IPS DF 6.9 (cell line): ENCODE data around the gene PNRC1.

Experiments
- DNase-seq: peaks from one replicate; pipeline ENCODE4 v3.0.0-alpha.2; 2013; ENCODE audit warnings: low read depth, low spot score
- H3K27ac ChIP-seq: one replicate; pipeline ENCODE4 v1.5.1; 2013; ENCODE audit warnings: low read length, control low read depth
- H3K27me3 ChIP-seq: 2 replicates; pipeline ENCODE4 v1.6.1; 2013; ENCODE audit warnings: mild to moderate bottlenecking, low read length; ENCODE audit not compliant: control insufficient read depth, insufficient read depth
- H3K36me3 ChIP-seq: 2 replicates; pipeline ENCODE4 v1.6.1; 2013; ENCODE audit warnings: low read length; ENCODE audit not compliant: control insufficient read depth, insufficient read depth
- H3K4me1 ChIP-seq: 2 replicates; pipeline ENCODE4 v1.6.1; 2013; ENCODE audit warnings: low read length; ENCODE audit not compliant: control insufficient read depth, insufficient read depth
- H3K4me3 ChIP-seq: 2 replicates; pipeline ENCODE4 v1.5.1; 2013; ENCODE audit warnings: mild to moderate bottlenecking, low read length
- H3K9me3 ChIP-seq: 2 replicates; pipeline ENCODE4 v1.6.1; 2013; ENCODE audit warnings: low read length, inconsistent platforms; ENCODE audit not compliant: control insufficient read depth, insufficient read depth
- WGBS: extraction: QIAGEN DNeasy Blood & Tissue Kit; methylation state at CpG from one replicate; pipeline ENCODE4 v1.1.7; 2013; ENCODE audit warnings: mixed read lengths, missing lambda C conversion rate; ENCODE audit not compliant: insufficient read length, insufficient coverage; 5-methylcytosine and 5-hydroxymethylcytosine counted together

Gene PNRC1

DNA sequence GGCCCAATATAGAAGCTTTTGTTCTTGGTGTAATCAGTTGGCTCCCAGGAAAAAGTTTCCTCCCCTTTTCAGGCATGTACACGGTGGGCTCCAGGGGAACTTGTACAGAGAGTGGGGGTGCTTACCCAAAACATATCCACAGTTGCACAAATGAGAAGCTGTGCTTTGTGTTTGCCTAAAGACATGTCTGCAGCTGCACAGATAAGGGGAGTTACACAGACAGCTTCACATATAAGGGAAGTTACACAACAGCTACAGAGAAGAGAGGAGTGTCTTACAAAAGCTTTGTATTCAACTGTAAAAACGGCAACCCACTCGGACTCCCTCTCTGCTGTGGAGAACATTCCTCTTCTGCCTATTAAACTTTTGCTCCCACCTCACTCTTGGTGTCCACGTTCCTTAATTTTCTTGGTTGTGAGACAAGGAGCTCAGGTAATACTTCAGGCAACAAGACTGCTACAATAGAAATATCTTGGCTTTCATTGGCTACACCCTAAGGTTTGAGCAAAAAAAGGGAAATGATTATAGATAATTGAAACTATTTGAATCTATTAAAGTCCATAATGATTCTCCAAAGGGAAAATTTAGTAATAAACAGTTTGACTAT is 7.4 kb upstream of the PNRC1 start:
- WGBS = no CpG with 5 or more reads among the region's 4 CpGs
- Histone ChIP-seq H3K4me1 (no peaks in the 10 kb centered on the region), H3K36me3 (no peaks in the 10 kb centered on the region), H3K27me3 (no peaks in the 10 kb centered on the region), H3K4me3 (no peak overlapping the region), H3K27ac (no peak overlapping the region), H3K9me3 (no peaks in the 10 kb centered on the region)
- no peak for DNase-seq

GRCh38 chr6:89073840-89074239 is 6.7 kb upstream of the PNRC1 start:
- H3K9me3 ChIP-seq = no peaks in the 10 kb centered on the region
- no peak for DNase-seq
- H3K36me3 ChIP-seq = no peaks in the 10 kb centered on the region
- H3K27ac ChIP-seq = no peak overlapping the region
- H3K4me3 ChIP-seq = no peak overlapping the region
- H3K27me3 ChIP-seq = no peaks in the 10 kb centered on the region
- H3K4me1 ChIP-seq = no peaks in the 10 kb centered on the region
- WGBS = no CpG with 5 or more reads among the region's 2 CpGs

GRCh38 chr6:89079511-89080234 is 878 bp upstream of the PNRC1 start:
- DNase-seq = no peak
- Histone ChIP-seq H3K36me3 (no peaks in the 10 kb centered on the region; the same call in 1 of the 2 replicates), H3K27me3 (no peaks in the 10 kb centered on the region), H3K4me3 (peak overlapping the region; percentile 29; the same call in 1 of the 2 replicates), H3K27ac (no peak overlapping the region), H3K9me3 (no peaks in the 10 kb centered on the region), H3K4me1 (no peaks in the 10 kb centered on the region)
- WGBS = no CpG with 5 or more reads among the region's 20 CpGs

- no peak for DNase-seq
- no peaks in the 10 kb centered on the region for H3K9me3 ChIP-seq
- H3K4me3 ChIP-seq = peak overlapping the region; percentile 60
- peaks cover 1% of the 10 kb centered on the region; the same call in 1 of the 2 replicates for H3K4me1 ChIP-seq
- H3K27ac ChIP-seq = no peak overlapping the region
- H3K36me3 ChIP-seq = no peaks in the 10 kb centered on the region; the same call in 1 of the 2 replicates
- no CpG with 5 or more reads among the region's 36 CpGs for WGBS
- no peaks in the 10 kb centered on the region for H3K27me3 ChIP-seq
Measured at GRCh38 chr6:89081129-89081422, 525 bp downstream of the PNRC1 start.

- H3K9me3 ChIP-seq = no peaks in the 10 kb centered on the region
- peak overlapping the region; percentile 60 for H3K4me3 ChIP-seq
- H3K27me3 ChIP-seq = no peaks in the 10 kb centered on the region
- peak; percentile 58 for DNase-seq
- H3K27ac ChIP-seq = no peak overlapping the region
- H3K36me3 ChIP-seq = no peaks in the 10 kb centered on the region; the same call in 1 of the 2 replicates
- no CpG with 5 or more reads among the region's 69 CpGs for WGBS
- peaks cover 1% of the 10 kb centered on the region; the same call in 1 of the 2 replicates for H3K4me1 ChIP-seq
Measured at GRCh38 chr6:89081423-89082322, 1.1 kb downstream of the PNRC1 start.

DNA sequence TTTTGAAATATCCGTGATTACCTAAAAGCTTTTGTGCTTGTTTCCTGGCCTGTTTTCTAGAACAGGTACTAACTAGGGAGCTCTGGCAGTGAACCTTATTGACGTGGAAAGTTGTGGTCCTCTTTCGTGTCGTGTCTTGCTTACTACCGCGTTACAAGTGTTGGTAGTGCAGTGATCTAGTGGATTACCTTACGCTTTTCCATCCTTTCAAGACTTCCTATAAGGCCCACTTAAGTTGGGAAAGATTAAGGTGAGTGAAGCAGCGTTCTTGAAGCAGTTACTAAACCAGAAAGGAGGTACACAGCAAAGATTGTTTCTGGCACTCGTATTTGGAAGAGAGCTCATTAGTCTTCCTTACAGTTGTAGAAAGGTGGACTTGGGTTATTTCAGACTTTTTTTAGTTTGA is 1.9 kb downstream of the PNRC1 start:
- H3K4me1 ChIP-seq = peaks cover 1% of the 10 kb centered on the region; the same call in 1 of the 2 replicates
- no peak for DNase-seq
- H3K27me3 ChIP-seq = no peaks in the 10 kb centered on the region
- no peak overlapping the region for H3K27ac ChIP-seq
- no peaks in the 10 kb centered on the region for H3K9me3 ChIP-seq
- no peaks in the 10 kb centered on the region; the same call in 1 of the 2 replicates for H3K36me3 ChIP-seq
- peak overlapping the region; percentile 57; the same call in 1 of the 2 replicates for H3K4me3 ChIP-seq
- no CpG with 5 or more reads among the region's 9 CpGs for WGBS

DNA sequence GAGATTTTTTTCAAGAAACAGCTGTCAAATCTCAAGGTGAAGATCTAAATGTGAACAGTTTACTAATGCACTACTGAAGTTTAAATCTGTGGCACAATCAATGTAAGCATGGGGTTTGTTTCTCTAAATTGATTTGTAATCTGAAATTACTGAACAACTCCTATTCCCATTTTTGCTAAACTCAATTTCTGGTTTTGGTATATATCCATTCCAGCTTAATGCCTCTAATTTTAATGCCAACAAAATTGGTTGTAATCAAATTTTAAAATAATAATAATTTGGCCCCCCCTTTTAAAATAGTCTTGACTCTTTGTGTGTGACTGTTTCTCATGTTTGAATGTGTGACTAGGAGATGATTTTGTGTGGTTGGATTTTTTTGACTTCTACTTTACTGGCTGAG is 4.0 kb downstream of the PNRC1 start:
- no peaks in the 10 kb centered on the region for H3K27me3 ChIP-seq
- no peak overlapping the region for H3K4me3 ChIP-seq
- no peaks in the 10 kb centered on the region; the same call in 1 of the 2 replicates for H3K36me3 ChIP-seq
- no peak overlapping the region for H3K27ac ChIP-seq
- H3K9me3 ChIP-seq = no peaks in the 10 kb centered on the region
- no peak for DNase-seq
- H3K4me1 ChIP-seq = peaks cover 1% of the 10 kb centered on the region; the same call in 1 of the 2 replicates

- H3K4me3 ChIP-seq = no peak overlapping the region
- H3K36me3 ChIP-seq = no peaks in the 10 kb centered on the region; the same call in 1 of the 2 replicates
- H3K4me1 ChIP-seq = peaks cover 1% of the 10 kb centered on the region; the same call in 1 of the 2 replicates
- H3K9me3 ChIP-seq = no peaks in the 10 kb centered on the region
- WGBS = no CpG with 5 or more reads among the region's 3 CpGs
- H3K27me3 ChIP-seq = no peaks in the 10 kb centered on the region
- no peak overlapping the region for H3K27ac ChIP-seq
- no peak for DNase-seq
Measured at GRCh38 chr6:89084954-89085353, 4.4 kb downstream of the PNRC1 start.

- Histone ChIP-seq H3K4me1 (peaks cover 1% of the 10 kb centered on the region; the same call in 1 of the 2 replicates), H3K9me3 (no peaks in the 10 kb centered on the region), H3K36me3 (no peaks in the 10 kb centered on the region; the same call in 1 of the 2 replicates), H3K27ac (no peak overlapping the region), H3K27me3 (no peaks in the 10 kb centered on the region), H3K4me3 (no peak overlapping the region)
- WGBS = no CpG with 5 or more reads among the region's 12 CpGs
- DNase-seq = no peak
Measured at GRCh38 chr6:89085409-89086205, 5.1 kb downstream of the PNRC1 start.

- no peak for DNase-seq
- WGBS = no CpG with 5 or more reads among the region's 1 CpG
- peaks cover 3% of the 10 kb centered on the region; the same call in 1 of the 2 replicates for H3K4me1 ChIP-seq
- H3K36me3 ChIP-seq = no peaks in the 10 kb centered on the region; the same call in 1 of the 2 replicates
- no peak overlapping the region for H3K4me3 ChIP-seq
- H3K27me3 ChIP-seq = no peaks in the 10 kb centered on the region
- no peak overlapping the region for H3K27ac ChIP-seq
- no peaks in the 10 kb centered on the region for H3K9me3 ChIP-seq
Measured at GRCh38 chr6:89087881-89088280, 7.3 kb downstream of the PNRC1 start.
